ENCODE data around the gene ABCD1.

DNA sequence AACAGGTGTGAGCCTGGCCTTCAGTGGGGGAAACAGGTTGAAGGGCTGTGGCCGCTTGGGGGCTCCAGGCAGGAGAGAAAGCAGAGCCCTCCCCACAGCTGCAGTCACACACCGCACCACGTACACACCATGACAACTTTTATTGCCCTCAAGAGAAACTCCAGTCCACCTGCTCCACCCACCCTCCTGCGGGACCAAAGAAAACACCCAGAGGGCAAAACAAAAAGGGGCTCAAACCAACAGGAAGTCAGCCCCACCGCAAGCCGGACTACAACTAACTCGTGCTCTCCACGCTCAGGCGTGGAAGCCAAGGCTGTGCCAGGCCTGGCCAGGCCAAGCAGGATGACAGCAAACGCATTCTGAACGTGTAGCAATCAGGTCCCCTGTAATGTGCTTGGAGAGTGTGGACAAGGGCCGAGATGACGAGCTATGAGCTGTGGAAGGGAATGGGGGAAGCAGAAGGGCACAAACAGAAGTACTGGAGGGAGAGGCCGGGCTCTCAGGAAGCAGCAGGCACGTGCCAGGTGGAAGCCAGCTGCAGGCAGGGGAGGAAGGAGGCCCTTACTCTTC, 24.2 kb upstream of the ABCD1 start:
- TF ChIP-seq POLR2A (IDR thresholded peaks at IDR 0.05) = no peak
- TF ChIP-seq, protein P1, sequence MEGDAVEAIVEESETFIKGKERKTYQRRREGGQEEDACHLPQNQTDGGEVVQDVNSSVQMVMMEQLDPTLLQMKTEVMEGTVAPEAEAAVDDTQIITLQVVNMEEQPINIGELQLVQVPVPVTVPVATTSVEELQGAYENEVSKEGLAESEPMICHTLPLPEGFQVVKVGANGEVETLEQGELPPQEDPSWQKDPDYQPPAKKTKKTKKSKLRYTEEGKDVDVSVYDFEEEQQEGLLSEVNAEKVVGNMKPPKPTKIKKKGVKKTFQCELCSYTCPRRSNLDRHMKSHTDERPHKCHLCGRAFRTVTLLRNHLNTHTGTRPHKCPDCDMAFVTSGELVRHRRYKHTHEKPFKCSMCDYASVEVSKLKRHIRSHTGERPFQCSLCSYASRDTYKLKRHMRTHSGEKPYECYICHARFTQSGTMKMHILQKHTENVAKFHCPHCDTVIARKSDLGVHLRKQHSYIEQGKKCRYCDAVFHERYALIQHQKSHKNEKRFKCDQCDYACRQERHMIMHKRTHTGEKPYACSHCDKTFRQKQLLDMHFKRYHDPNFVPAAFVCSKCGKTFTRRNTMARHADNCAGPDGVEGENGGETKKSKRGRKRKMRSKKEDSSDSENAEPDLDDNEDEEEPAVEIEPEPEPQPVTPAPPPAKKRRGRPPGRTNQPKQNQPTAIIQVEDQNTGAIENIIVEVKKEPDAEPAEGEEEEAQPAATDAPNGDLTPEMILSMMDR (IDR thresholded peaks at IDR 0.05) = no peak
